ENCODE results near the gene SLC34A2.
"Not testable (repeated sequence)": the region's sequence is repeated elsewhere in the genome, so short reads cannot be mapped to it uniquely, and the experiment has no call there.

SLC34A2 gene, protein sequence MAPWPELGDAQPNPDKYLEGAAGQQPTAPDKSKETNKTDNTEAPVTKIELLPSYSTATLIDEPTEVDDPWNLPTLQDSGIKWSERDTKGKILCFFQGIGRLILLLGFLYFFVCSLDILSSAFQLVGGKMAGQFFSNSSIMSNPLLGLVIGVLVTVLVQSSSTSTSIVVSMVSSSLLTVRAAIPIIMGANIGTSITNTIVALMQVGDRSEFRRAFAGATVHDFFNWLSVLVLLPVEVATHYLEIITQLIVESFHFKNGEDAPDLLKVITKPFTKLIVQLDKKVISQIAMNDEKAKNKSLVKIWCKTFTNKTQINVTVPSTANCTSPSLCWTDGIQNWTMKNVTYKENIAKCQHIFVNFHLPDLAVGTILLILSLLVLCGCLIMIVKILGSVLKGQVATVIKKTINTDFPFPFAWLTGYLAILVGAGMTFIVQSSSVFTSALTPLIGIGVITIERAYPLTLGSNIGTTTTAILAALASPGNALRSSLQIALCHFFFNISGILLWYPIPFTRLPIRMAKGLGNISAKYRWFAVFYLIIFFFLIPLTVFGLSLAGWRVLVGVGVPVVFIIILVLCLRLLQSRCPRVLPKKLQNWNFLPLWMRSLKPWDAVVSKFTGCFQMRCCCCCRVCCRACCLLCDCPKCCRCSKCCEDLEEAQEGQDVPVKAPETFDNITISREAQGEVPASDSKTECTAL

DNA sequence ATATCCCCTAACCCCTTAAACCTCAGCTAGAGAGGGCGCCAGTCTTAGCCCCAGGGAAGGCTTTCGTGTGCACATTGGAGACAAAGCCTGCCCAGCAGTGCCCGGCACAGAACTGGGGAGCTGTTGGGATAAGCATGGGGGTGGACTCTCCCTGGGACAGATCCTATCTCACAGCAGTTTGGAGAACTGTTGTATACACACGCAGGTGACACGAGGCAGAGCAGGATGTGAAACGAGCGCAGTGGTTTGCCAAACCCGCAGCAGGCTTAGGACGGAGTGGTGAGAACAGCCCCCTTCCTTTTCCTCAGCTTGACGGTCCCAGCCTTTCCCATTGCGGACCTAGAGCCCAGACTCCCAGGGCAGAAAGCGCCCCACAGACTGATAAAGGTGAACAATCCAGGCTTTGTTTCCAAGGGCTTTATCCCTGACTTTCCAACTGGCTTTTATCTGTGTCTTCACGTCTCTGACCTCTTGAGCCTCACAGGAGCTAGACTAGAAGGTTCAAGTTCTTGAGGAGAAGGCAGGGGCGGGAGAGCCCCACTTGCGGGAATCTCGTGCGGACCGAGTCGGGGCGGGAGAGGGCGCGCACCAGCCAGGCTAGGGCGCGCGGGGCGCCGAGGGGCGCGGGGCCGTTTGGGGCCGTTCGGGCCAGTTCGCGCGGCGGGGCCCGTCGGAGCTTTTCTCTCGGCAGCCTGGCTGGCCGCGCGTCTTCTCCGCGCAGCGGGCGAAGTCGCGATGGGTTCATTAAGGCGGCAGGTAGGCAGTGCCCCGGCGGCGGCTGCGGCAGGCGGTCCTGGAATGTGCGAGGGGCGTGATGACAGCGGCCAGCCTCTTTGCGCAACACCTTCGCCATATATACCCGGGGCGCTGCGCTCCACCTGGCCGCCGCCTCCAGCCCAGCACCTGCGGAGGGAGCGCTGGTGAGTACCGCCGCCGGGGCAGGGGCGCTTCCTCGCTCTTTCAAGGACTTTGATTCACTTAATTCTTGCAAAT lies at the start of gene SLC34A2:
Gene SLC34A2 (plus strand): TSS at position 881 of the 993 bp plus-strand sequence. CDS start 6,650 bp downstream, outside the sequence.
- peak; percentile 22 for DNase-seq (ENCODE audit: insufficient read length, low spot score)
- FAIRE-seq: no peak

DNA sequence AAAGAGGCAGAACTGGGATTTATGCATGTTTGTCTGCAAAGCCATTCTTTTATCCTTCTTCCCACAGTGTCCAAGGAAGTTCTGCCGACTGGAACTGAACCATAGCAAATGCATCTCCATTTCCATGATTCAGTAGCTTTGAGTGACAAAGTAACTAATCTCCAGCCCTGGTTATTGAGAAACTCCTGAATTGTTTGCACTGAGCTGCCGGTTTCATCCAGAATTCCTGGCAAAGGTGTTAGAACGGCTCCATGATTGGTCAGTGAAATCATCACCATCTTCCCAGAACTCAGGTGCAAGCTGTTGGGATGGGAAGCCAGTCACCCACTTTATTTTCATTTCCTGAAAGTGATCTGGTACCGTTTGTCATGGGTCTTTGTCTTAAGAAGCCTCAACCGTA lies 47.0 kb upstream of the SLC34A2 start:
- DNase-seq (ENCODE audit: insufficient read length, low spot score) (no peak), FAIRE-seq (no peak)

DNA sequence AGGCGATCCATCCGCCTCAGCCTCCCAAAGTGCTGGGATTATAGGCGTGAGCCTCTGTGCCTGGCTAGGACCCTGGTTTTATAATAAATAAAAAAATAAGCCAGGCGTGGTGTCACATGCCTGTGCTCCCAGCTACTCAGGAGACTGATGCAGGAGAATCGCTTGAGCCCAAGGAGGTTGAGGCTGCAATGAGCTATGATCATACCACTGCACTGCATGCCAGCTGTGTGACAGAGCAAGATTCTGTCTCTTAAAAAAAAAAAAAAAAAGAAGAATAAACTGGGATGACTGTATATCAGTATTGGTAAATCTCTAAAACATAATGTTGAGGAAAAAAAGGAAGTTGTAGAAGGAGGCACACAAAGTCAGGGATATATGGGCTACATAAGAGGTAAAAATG lies 45.7 kb upstream of the SLC34A2 start:
- no peak for FAIRE-seq
- DNase-seq (ENCODE audit: insufficient read length, low spot score): no peak

DNA sequence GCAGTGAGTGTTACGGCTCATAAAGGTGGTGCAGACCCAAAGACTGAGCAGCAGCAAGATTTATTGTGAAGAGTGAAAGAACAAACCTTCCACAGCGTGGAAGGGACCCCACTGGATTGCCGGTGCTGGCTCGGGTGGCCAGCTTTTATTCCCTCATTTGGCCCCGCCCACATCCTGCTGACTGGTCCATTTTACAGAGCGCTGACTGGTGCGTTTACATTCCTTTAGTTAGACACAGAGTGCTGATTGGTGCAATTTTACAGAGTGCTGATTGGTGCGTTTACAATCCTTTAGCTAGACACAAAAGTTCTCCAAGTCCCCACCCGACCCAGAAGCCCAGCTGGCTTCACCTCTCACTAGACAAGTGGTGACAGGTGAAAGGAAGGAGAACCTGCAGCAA lies 42.0 kb upstream of the SLC34A2 start:
- FAIRE-seq; DNase-seq (ENCODE audit: insufficient read length, low spot score): not testable (repeated sequence)

DNA sequence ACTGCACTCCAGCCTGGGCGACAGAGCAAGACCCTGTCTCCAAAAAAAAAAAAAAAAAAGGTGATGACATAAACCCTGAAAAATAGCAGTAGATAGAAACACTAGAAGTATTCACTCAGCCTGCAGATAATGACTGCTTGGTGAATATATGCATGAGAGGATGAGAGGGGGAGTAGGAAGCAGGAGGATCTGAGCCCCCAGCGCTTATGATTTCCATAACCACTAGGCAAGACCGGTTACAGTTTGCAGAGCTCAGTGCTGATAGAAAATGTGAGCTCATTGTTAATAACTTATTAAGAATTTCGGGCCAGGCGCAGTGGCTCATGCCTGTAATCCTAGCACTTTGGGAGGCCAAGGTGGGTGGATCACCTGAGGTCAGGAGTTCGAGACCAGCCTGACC lies 40.8 kb upstream of the SLC34A2 start:
- DNase-seq (ENCODE audit: insufficient read length, low spot score) (no peak), FAIRE-seq (no peak)

DNA sequence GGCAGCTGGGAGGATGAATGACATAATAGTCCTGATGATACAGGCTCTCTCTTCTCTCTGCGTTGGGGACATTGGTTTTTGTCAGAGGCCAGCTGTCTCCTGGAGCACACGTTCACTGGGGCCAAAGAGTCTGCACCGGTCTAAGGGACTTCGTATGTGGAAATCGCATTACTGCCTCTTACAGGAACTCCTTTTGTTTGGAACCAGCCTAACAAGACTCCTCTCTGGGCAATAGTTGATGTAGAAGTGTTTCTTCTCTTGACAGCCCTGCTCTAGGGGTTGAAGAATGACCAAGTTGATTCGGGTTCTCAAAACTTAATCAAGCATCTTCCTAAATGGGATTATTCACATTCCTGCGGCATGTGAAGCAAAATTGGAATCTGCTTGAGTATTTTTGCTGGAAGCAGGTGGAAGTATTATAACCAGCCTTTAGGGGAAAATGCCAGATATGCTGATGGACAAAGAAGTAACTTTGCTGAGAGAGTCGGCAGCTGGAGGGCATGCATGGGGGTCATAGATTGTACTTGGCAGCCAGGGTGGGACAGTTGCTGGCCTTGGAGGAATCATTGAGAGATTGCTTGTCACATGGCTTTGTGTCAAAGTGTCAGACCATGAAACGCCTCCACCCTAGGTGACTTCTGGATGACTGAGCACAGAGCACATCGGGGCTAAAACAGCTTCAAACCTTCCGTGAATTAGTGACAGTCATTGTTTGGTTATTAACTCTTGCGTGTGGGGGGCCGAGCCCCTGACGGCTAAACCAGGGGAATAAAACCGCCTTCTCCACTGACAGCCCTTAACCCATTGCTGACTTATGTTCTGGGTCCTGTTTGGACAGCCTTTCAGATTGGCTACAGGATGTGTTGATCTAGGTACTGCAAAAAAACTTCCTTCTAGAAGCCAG lies 34.4 kb upstream of the SLC34A2 start:
- DNase-seq (ENCODE audit: insufficient read length, low spot score): no peak
- FAIRE-seq: no peak

DNA sequence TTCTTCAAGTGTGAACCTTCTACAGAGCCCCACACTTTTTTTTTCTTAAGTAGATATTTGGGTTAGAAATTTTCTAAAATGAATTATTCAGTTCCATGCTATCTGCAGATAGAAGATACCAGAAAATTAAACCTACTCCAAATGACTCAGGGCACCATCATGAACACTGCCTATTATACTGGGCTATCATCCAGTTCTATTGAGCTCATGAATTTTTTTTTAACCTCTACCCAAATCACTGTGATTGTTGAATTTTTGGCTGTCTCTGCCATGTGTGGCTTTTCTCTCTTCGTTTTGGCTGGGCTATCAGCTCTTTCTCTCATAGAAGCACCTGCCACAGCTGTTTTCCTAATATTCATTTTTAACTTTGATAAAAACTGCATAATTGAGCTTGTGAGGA lies 31.0 kb upstream of the SLC34A2 start:
- FAIRE-seq (no peak), DNase-seq (ENCODE audit: insufficient read length, low spot score) (no peak)

DNA sequence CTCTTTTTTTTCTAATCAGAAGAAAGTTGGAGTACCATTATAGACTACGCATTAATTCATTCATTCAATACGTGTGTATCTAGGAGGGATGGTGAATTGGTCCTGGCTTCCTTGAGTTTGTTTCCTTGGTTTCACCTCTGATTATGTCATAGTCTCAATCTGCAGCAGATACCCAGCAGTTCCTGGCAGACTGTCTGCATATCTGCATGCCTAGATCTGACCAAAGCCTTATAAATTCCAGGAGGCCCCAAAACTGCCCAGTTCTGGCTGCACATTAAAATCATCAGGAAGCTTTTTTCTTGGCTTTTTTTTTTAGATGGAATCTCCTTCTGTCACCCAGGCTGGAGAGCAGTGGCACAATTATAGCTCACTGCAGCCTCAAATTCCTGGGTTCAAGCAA lies 27.2 kb upstream of the SLC34A2 start:
- FAIRE-seq: no peak
- DNase-seq (ENCODE audit: insufficient read length, low spot score): no peak

DNA sequence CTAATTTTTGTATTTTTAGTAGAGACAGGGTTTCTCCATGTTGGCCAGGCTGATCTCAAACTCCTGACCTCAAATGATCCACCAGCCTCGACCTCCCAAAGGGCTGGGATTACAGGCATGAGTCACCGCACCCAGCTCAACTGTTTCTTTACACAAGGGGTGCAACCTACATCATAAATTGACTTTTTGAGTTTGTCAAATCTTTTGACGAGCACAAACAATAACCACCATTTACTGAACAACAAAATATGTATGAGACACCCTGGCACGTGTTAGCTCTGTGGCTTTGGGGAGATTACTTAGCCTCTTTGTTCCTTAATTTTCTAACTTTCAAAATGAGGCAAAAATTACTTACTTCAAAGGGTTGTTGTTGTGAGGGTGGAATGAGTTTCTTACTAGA lies 23.5 kb upstream of the SLC34A2 start:
- no peak for FAIRE-seq

DNA sequence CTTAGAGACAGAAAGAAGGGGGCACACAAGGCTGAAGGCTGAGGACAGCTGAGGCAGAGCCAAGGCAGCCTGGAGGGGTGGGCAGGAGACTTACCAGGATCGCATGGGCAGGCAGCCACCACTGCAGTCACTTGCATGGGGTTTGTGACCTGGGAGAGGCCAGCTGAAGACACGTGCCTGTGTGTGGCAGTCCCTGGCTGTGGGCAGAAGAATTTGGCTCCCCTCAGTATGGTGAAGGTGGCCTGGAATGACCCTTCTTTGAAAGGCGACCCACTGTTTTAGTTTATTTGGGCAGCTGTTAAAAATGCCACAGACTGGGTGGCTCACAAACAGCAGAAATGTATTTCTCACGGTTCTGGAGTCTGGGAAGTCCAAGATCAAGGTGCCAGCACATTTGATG lies 22.1 kb upstream of the SLC34A2 start:
- no peak for FAIRE-seq

More for the DNA sequence above, 23.5 kb upstream of the SLC34A2 start:
- no peak for DNase-seq (ENCODE audit: insufficient read length, low spot score)

DNA sequence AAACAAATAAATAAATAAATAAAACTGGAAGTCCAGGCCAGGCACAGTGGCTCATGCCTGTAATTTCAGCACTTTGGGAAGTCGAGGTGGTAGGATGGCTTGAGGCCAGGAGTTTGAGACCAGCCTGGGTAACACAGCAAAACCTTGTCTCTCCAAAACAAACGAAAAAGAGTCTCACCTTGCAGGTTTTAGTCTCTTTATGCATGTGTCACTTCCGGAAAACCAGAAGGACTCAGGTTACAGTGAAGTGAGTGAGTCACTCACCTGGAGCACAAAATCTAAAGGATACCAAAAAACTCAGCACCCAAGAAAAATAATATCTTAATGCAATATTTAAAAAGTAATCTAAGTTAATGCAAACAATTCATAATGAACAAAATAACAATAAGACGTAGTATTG lies 20.1 kb upstream of the SLC34A2 start:
- DNase-seq (ENCODE audit: insufficient read length, low spot score) (no peak), FAIRE-seq (no peak)

More for the DNA sequence above, 22.1 kb upstream of the SLC34A2 start:
- DNase-seq (ENCODE audit: insufficient read length, low spot score): no peak

DNA sequence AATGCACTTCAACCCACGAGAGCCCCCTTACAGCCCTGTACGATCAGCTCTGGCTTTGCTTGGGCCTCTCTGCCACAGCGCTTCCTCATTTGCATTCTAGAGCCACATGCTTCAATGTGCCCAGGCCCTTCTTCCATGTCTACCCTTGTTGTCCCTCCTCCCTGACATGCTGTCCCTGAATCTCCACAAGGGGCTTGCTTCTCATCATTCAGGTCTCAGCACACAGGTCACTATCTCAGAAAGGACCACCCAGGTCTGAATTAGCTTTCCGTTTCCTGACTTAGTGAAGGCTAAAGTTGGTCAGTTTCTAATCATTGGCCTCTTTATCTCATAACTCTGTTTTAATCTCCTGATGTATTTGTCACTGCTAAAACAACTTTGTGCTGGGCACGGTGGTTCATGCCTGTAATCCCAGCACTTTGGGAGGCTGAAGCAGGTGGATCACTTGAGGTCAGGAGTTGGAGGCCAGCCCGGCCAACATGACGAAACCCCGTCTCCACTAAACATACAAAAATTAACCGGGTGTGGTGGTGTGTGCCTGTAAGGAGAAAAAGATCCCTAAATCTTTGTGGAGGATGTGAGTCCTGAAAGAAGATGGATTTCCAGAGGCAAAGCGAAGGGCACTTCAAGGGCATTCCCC lies 17.9 kb upstream of the SLC34A2 start:
- no peak for DNase-seq (ENCODE audit: insufficient read length, low spot score)
- FAIRE-seq: no peak

DNA sequence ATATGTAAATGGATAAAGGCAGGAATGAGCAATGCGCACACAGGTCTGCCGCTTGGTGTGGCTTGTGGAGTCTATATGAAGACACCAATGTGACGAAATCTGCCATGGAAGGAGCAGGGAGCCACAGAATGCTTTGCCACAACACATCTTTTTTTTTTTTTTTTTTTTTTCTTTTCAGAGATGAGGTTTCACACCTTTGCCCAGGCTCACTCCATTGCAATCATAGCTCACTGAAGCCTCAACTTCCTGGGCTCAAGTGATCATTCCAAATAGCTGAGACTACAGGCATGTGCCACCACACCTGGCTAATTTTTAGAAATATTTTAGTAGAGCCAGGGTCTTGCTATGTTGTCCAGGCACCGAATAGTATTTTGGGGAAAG lies 17.4 kb upstream of the SLC34A2 start:
- FAIRE-seq (no peak), DNase-seq (ENCODE audit: insufficient read length, low spot score) (no peak)

DNA sequence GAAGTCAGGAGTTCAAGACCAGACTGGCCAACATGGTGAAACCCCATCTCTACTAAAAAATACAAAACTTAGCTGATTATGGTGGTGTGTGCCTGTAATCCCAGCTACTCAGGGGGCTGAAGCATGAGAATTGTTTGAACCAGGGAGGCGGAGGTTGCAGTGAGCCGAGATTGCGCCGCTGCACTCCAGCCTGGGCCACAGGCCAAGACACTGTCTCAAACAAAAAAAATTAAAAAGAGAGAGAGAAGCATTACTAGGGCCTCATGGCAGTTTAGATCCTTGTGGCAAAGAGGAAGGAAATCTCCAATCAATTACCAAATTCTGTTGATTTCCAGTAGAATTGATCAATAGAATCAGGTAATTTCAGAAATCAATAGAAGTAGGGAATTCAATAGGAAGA lies 16.8 kb upstream of the SLC34A2 start:
- FAIRE-seq (no peak), DNase-seq (ENCODE audit: insufficient read length, low spot score) (no peak)

DNA sequence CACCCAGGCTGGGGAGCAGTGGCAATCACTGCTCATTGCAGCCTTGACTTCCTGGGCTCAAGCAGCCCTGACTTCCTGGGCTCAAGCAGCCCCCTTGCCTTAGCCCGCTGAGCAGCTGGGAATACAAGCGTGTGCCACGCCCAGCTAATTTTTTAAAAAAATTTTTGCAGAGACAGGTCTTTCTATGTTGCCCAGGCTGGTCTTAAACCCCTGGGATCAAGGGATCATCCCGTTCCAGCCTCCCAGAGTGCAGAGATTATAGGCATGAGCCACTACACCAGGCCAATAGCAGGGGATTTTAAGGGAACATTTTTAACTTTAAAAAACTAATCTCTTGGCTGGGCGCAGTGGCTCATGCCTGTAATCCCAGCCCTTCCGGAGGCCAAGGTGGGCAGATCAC lies 5.3 kb upstream of the SLC34A2 start:
- no peak for FAIRE-seq
- no peak for DNase-seq (ENCODE audit: insufficient read length, low spot score)

DNA sequence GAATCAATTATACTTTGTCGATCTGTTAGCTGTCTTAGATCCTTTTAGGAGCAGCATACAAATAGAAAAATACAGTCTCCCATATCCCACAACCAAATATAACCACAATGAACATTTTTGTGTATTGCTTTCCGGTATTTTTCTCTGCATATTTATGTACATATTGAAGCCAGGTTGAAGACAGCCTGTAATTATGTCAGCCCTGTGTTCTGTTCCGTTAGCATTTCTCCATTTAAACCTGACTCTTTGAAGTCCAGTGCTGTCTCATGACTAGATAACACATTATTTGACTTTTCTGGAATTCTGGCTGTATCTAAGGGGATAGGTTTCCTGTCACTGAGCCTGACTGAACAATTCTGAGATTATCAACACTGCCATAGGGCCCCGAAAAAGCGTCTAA lies 4.0 kb upstream of the SLC34A2 start:
- FAIRE-seq (no peak), DNase-seq (ENCODE audit: insufficient read length, low spot score) (no peak)

DNA sequence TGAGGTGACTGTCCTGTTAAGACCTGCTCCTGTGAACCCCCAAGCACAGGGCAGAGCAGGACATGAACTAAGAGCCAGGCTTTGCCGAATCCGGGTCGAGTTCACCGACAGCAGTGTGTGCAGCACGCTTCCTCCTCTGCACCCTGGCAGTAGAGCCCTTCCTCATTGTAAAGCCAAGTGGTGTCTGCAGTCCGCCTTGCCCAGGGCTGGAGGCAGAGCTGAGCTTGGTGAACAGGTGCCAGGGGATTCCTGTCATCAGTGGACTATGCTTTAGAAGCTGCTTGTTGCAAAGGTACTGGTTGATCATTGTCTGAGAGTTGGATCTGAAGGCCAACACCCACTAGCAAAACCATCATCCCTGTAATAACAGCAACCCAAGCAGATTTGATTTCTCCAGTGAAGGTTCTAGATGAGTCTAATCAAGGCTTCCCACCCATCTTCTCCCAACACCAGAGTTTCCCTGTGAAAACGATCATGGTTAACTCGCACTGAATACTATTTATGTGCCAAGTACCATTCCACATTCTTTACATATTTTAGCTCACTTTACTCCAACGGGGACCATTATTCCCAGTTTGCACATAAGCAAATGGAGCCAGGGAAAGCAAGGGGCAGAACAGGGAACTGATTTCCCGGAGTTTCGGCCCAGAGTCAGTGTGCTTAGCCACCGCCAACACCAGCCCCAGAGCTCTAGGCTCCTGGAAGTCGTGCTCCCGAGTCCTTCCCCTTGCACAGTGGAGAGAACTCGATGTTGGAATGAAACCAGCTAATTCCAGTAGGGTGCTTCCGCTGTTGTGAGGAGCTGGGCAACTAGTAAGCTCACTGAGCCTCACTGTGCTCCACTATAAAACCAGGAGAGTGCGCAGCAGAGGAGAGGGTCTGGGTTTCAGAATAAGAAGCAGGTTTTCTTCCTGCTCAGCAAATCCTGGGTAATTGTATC lies 1.4 kb upstream of the SLC34A2 start:
- FAIRE-seq: no peak
- DNase-seq (ENCODE audit: insufficient read length, low spot score): no peak

DNA sequence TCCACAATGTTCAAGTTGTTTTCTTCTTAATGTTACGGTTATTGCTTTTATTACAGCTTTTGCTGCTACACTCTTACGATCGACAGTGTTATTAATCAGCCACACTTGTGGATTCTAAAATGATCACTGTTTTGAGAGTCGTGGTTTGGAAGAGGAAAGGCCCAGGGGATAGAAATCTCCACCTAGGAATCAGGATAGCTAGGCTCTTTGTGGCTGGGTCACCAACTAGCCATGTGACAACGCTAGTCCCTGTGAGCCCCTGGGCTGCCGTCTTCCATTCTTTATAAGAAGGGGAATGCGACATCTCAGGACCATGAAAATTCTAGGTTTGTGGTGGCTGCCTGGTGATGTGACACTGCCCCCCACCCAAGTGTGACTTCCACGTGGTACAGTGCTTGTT lies 380 bp downstream of the SLC34A2 start:
- FAIRE-seq (no peak), DNase-seq (ENCODE audit: insufficient read length, low spot score) (no peak)
